ENCODE results near the gene GPR143. TPM values are rescaled to one million over a fixed set of nuclear protein-coding genes. Genes with fewer than 3 reads are reported as not detected.

GPR143 gene
- total and polyA plus RNA-seq, 4 donors: 0.33 to 1.4 (median 0.48) TPM

- no peaks in the 10 kb centered on the region for H3K9me3 ChIP-seq (ENCODE audit: control insufficient read depth in 4 of 4, low read length in 3 of 4)
- H3K36me3 ChIP-seq (ENCODE audit: control insufficient read depth in 4 of 4, insufficient read depth in 3 of 4, low read depth in 1 of 4, low read length in 3 of 4): peaks cover 3 to 55% (median 15%) of the 10 kb centered on the region in 4 donors
- no peaks in the 10 kb centered on the region for H3K27me3 ChIP-seq (ENCODE audit: control insufficient read depth in 4 of 4, insufficient read depth in 4 of 4, low read length in 3 of 4)
- no peak for TF ChIP-seq RXRA (IDR thresholded peaks at IDR 0.05)
- no peak for TF ChIP-seq EGR1 (IDR thresholded peaks at IDR 0.05; ENCODE audit: low read depth in 2 of 2)
- TF ChIP-seq SP1 (IDR thresholded peaks at IDR 0.05): no peak
- TF ChIP-seq CTCF (IDR thresholded peaks at IDR 0.05; ENCODE audit: low read depth, low read length, missing input control): no peak
- no peak for TF ChIP-seq HNF4G (IDR thresholded peaks at IDR 0.05)
- no peak for TF ChIP-seq HNF4A (conservative IDR thresholded peaks at IDR 0.05)
- no peak for TF ChIP-seq ATF3 (IDR thresholded peaks at IDR 0.05)
- TF ChIP-seq JUND (IDR thresholded peaks at IDR 0.05): no peak
- TF ChIP-seq FOXA2 (IDR thresholded peaks at IDR 0.05): no peak
- TF ChIP-seq MAX (IDR thresholded peaks at IDR 0.05): no peak
- no peak for TF ChIP-seq TAF1 (conservative IDR thresholded peaks at IDR 0.05)
- no peak overlapping the region for H3K27ac ChIP-seq (ENCODE audit: low read depth in 1 of 2, low read length in 2 of 2)
- H3K4me3 ChIP-seq (ENCODE audit: low read depth in 1 of 3, low read length in 3 of 3): no peak overlapping the region
- WGBS: 98% methylated on average over 5 of the region's 5 CpGs
- H3K4me1 ChIP-seq (ENCODE audit: control insufficient read depth in 4 of 4, insufficient read depth in 4 of 4, low read length in 3 of 4): no peaks in the 10 kb centered on the region
- DNase-seq (ENCODE audit: low spot score): no peak
- no peak overlapping the region for H3K9ac ChIP-seq (ENCODE audit: low read depth in 1 of 2, low read length in 2 of 2)
Observed at GRCh38 chrX:9690046-9690445, 75.6 kb downstream of the GPR143 start.

GRCh38 chrX:9688833-9689232 lies 76.8 kb downstream of the GPR143 start:
- Histone ChIP-seq H3K27me3 (ENCODE audit: control insufficient read depth in 4 of 4, insufficient read depth in 4 of 4, low read length in 3 of 4) (no peaks in the 10 kb centered on the region), H3K36me3 (ENCODE audit: control insufficient read depth in 4 of 4, insufficient read depth in 3 of 4, low read depth in 1 of 4, low read length in 3 of 4) (peaks cover 3 to 54% (median 14%) of the 10 kb centered on the region in 4 donors), H3K4me1 (ENCODE audit: control insufficient read depth in 4 of 4, insufficient read depth in 4 of 4, low read length in 3 of 4) (no peaks in the 10 kb centered on the region), H3K9ac (ENCODE audit: low read depth in 1 of 2, low read length in 2 of 2) (no peak overlapping the region), H3K27ac (ENCODE audit: low read depth in 1 of 2, low read length in 2 of 2) (no peak overlapping the region), H3K4me3 (ENCODE audit: low read depth in 1 of 3, low read length in 3 of 3) (no peak overlapping the region), H3K9me3 (ENCODE audit: control insufficient read depth in 4 of 4, low read length in 3 of 4) (no peaks in the 10 kb centered on the region)
- no peak for TF ChIP-seq RAD21 (IDR thresholded peaks at IDR 0.05)
- no peak for TF ChIP-seq TAF1 (conservative IDR thresholded peaks at IDR 0.05)
- no peak for TF ChIP-seq EGR1 (IDR thresholded peaks at IDR 0.05; ENCODE audit: low read depth in 2 of 2)
- TF ChIP-seq NR2F2 (IDR thresholded peaks at IDR 0.05): no peak
- no peak for TF ChIP-seq SP1 (IDR thresholded peaks at IDR 0.05)
- TF ChIP-seq HNF4A (conservative IDR thresholded peaks at IDR 0.05): no peak
- TF ChIP-seq HNF4G (IDR thresholded peaks at IDR 0.05): no peak
- TF ChIP-seq FOXA1 (IDR thresholded peaks at IDR 0.05): no peak
- no peak for TF ChIP-seq MAX (IDR thresholded peaks at IDR 0.05)
- TF ChIP-seq GABPA (IDR thresholded peaks at IDR 0.05 in 1 of 2, conservative IDR thresholded peaks at IDR 0.05 in 1 of 2): no peak
- TF ChIP-seq CTCF (IDR thresholded peaks at IDR 0.05; ENCODE audit: low read depth, low read length, missing input control): no peak
- TF ChIP-seq REST (IDR thresholded peaks at IDR 0.05): no peak
- no peak for TF ChIP-seq YY1 (IDR thresholded peaks at IDR 0.05)
- TF ChIP-seq ATF3 (IDR thresholded peaks at IDR 0.05): no peak
- no peak for TF ChIP-seq FOXA2 (IDR thresholded peaks at IDR 0.05)
- no peak for TF ChIP-seq ZBTB33 (IDR thresholded peaks at IDR 0.05)
- TF ChIP-seq JUND (IDR thresholded peaks at IDR 0.05): no peak
- DNase-seq (ENCODE audit: low spot score): no peak
- WGBS: 99% methylated on average over 24 of the region's 24 CpGs
